K562 (cell line): Measurements from ENCODE around the gene ZNF506. TPM values are rescaled to one million over a fixed set of nuclear protein-coding genes. Genes with fewer than 3 reads are reported as not detected.

Experiments
- ATAC-seq: fragments of 200-7000 bp; cut with Tn5 transposase; 3 replicates; pipeline ENCODE4 v1.9.1; 2020; ENCODE audit warnings: moderate library complexity
- BruUV-seq: library from RNA; stranded (reverse); fragments of 400-500 nt; replicated peaks from 2 replicates; lab custom pipeline; 2021; lab: Mats Ljungman, UMichigan
- CTCF ChIA-PET: fragments of 300-600 bp; formaldehyde crosslinking; extraction: SDS; loops from one replicate; lab custom pipeline; 2021; ENCODE audit warnings: low intra/inter-chr PET ratio; lab: Yijun Ruan, JAX
- POLR2A ChIA-PET: fragments of 300-600, 350-650 bp; sonication (Branson Sonifier 250); formaldehyde crosslinking; extraction: SDS; loops from one replicate; lab custom pipeline; 2021; ENCODE audit warnings: antibody characterized with exemption, inconsistent platforms; lab: Yijun Ruan, JAX
- DNase-seq, 4 experiments: peaks; one replicate each; pipeline versions ENCODE4 v3.0.0 to v3.0.0-alpha.2; 2011 to 2018; ENCODE audit warnings: low spot score in 3 of 4, mixed read lengths in 3 of 4; ENCODE audit errors: extremely low read depth in 1 of 4
- FAIRE-seq: peaks from 2 replicates; lab custom pipeline; 2011; peaks lifted over from hg19 to GRCh38; lab: Jason Lieb, UNC
- H2AFZ ChIP-seq: 2 replicates; pipeline ENCODE4 v1.6.0; 2011; ENCODE audit warnings: low read depth, low read length, control low read depth, inconsistent platforms
- H3K27ac ChIP-seq: fragments of 200-600 bp; 3 replicates; pipeline ENCODE4 v1.8.0; 2011; ENCODE audit warnings: low read depth, mild to moderate bottlenecking, control low read depth, inconsistent platforms, low read length, moderate library complexity, mixed read lengths; ENCODE audit errors: extremely low read depth
- H3K27me3 ChIP-seq, 2 experiments: fragments of 300-600 bp in 1 of 2; 2 replicates in 1 of 2; 3 replicates in 1 of 2; pipeline versions ENCODE4 v1.6.0 to v1.8.0; 2011; ENCODE audit warnings: inconsistent platforms in 2 of 2, low read length in 2 of 2, mild to moderate bottlenecking in 1 of 2, mixed read lengths in 1 of 2, moderate library complexity in 1 of 2; ENCODE audit not compliant: control insufficient read depth in 2 of 2, insufficient read depth in 2 of 2
- H3K36me3 ChIP-seq: fragments of 300-600 bp; 3 replicates; pipeline ENCODE4 v1.8.0; 2011; ENCODE audit warnings: mild to moderate bottlenecking, low read length, inconsistent platforms; ENCODE audit not compliant: control insufficient read depth, insufficient read depth
- H3K4me1 ChIP-seq, 2 experiments: fragments of 200-600 bp in 1 of 2; replicated peaks in 1 of 2; 2 replicates in 1 of 2; 3 replicates in 1 of 2; pipeline versions ENCODE4 v1.5.1 to v1.8.0; 2011; ENCODE audit warnings: inconsistent platforms in 2 of 2, low read length in 2 of 2, mild to moderate bottlenecking in 1 of 2, mixed read lengths in 1 of 2, moderate library complexity in 1 of 2; ENCODE audit not compliant: control insufficient read depth in 2 of 2, insufficient read depth in 2 of 2
- H3K4me2 ChIP-seq: 2 replicates; pipeline ENCODE4 v1.6.1; 2011; ENCODE audit warnings: low read length, control low read depth, inconsistent platforms, mixed read lengths; ENCODE audit not compliant: insufficient read depth
- H3K4me3 ChIP-seq: fragments of 200-600 bp; sonication (generic), shearing (Covaris generic); 2 replicates; pipeline ENCODE4 v1.5.1; 2016; ENCODE audit warnings: control low read depth, inconsistent platforms
- H3K79me2 ChIP-seq: fragments of 200-600 bp; 3 replicates; pipeline ENCODE4 v1.8.0; 2011; ENCODE audit warnings: low read length, inconsistent platforms; ENCODE audit not compliant: control insufficient read depth, insufficient read depth
- H3K9ac ChIP-seq, 2 experiments: 2 replicates each; pipeline versions ENCODE4 v1.6.0 to v1.6.1; 2011; ENCODE audit warnings: low read depth in 2 of 2, low read length in 2 of 2, control low read depth in 1 of 2, inconsistent platforms in 1 of 2, mild to moderate bottlenecking in 1 of 2, mixed read lengths in 1 of 2; ENCODE audit not compliant: insufficient read depth in 1 of 2
- H3K9me1 ChIP-seq: one replicate; pipeline ENCODE4 v1.6.0; 2011; ENCODE audit warnings: inconsistent platforms, mild to moderate bottlenecking, low read length, moderate library complexity; ENCODE audit not compliant: control insufficient read depth, insufficient read depth
- H3K9me3 ChIP-seq: replicated peaks from 2 replicates; pipeline ENCODE4 v1.5.1; 2011; ENCODE audit warnings: low read depth, low read length, inconsistent platforms; ENCODE audit not compliant: control insufficient read depth, insufficient read depth
- H4K20me1 ChIP-seq: replicated peaks from 2 replicates; pipeline ENCODE4 v1.6.1; 2011; ENCODE audit warnings: low read length, inconsistent platforms, mixed read lengths; ENCODE audit not compliant: control insufficient read depth, insufficient read depth
- BACH1 ChIP-seq: fragments of 200-800 bp; sonication (Bioruptor generic); IDR thresholded peaks from 2 replicates; pipeline ENCODE4 v1.6.1; 2016; ENCODE audit warnings: missing genetic modification characterization, missing compliant biosample characterization
- CBX3 ChIP-seq, 2 experiments: IDR thresholded peaks; 1 replicate in 1 of 2; 2 replicates in 1 of 2; pipeline ENCODE4 v1.6.1; 2012; ENCODE audit warnings: inconsistent platforms in 2 of 2, low read length in 2 of 2, borderline replicate concordance in 1 of 2, control low read depth in 1 of 2
- ZC3H11A ChIP-seq: IDR thresholded peaks from 2 replicates; pipeline ENCODE4 v1.6.1; 2012; ENCODE audit warnings: low read depth, low read length, improper control_type of control experiment
- ZNF436 ChIP-seq: fragments of 250-450, 450-650 bp; sonication (Bioruptor Pico); formaldehyde crosslinking; IDR thresholded peaks from 2 replicates; pipeline ENCODE4 v1.7.0; 2020; ENCODE audit warnings: mild to moderate bottlenecking
- WGBS: fragments of 100-300 bp; shearing (Covaris generic); methylation state at CpG from one replicate; pipeline ENCODE4 v1.1.6; 2016; ENCODE audit warnings: low coverage, mixed read lengths; ENCODE audit not compliant: insufficient coverage; ENCODE audit errors: missing lambda C conversion rate; 5-methylcytosine and 5-hydroxymethylcytosine counted together
- in situ Hi-C: fragments of 300-500 bp; cut with MboI; formaldehyde crosslinking; loops from 4 replicates; pipeline ENCODE4 v1.15.0; 2018; ENCODE audit warnings: inconsistent platforms, mixed read lengths
- intact Hi-C: fragments of 100-400 bp; cut with micrococcal nuclease; formaldehyde crosslinking; loops from 2 replicates; pipeline ENCODE4 v1.14.2; 2022
- polyA plus RNA-seq, 8 experiments: library from polyadenylated mRNA; depleted of rRNA in 4 of 8; stranded (reverse) in 5 of 8; unstranded in 3 of 8; fragments of >200 nt; fragmentation: Nextera tagmentation in 2 of 8; fragmentation: Illumina TruSeq in 1 of 8; extraction: Ambion mirVana in 2 of 8; extraction: Trizol in 1 of 8; gene quantifications; 2 replicates each; pipeline versions ENCODE4 v1.2.1 to v1.2.3, GENCODE V29; 2011 to 2014; ENCODE audit warnings: inconsistent platforms in 1 of 8, missing spikeins in 1 of 8
- total RNA-seq, 7 experiments: library from RNA; depleted of rRNA in 6 of 7; stranded (reverse); fragments of >200 nt in 6 of 7; fragmentation: Illumina TruSeq in 2 of 7; extraction: Trizol in 2 of 7; gene quantifications; 2 replicates each; pipeline versions ENCODE4 v1.2.1 to v1.2.3, GENCODE V29; 2011 to 2021; ENCODE audit warnings: low replicate concordance in 1 of 7
- TF ChIP-seq, protein P1 (sequence below): fragments of 250-450 bp; sonication (Bioruptor Pico); IDR thresholded peaks from 2 replicates; pipeline ENCODE4 v1.8.0; 2022; ENCODE audit warnings: inconsistent platforms

ZNF506 gene
- total and polyA plus RNA-seq, 9 of the 15 experiments (the other 6 are each of a cell fraction or from before 2014, with no cell fraction given), result 0.03 to 0.44 (median 0.14) TPM; not detected in 2

DNA sequence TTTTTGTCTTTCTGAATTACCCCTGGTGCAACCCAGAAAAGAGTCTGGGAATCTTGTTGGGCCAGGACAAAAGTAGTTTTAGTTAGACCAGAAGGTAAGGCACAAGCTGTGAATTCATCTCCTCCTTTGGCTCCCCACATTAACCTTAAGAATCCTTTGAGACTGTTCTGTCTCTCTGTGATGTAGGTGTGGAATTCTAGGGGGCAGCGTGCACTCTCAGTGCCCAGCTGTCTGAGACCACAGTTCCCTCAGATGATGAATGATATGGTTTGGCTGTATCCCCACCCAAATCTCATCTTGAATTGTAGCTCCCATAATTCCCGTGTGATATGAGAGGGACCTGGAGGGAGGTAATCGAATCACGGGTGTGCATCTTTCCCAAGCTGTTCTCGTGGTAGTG, 43.9 kb downstream of the ZNF506 start:
- peaks cover 15% of the 10 kb centered on the region for H3K79me2 ChIP-seq
- H3K4me2 ChIP-seq, result peak overlapping the region; percentile 98
- CTCF ChIA-PET, result no interaction called here

More for the DNA sequence above, 43.9 kb downstream of the ZNF506 start:
- Histone ChIP-seq H3K27ac (no peak overlapping the region), H3K9me1 (no peaks in the 10 kb centered on the region), H3K36me3 (no peaks in the 10 kb centered on the region), H3K4me1 (no peaks in the 10 kb centered on the region; a peak in 1 of 5 replicates), H4K20me1 (no peaks in the 10 kb centered on the region), H2AFZ (0 out of 2 replicates have a peak overlapping the region, but pooled peaks have one; percentile 97), H3K9me3 (no peaks in the 10 kb centered on the region), H3K9ac (no peak overlapping the region), H3K27me3 (no peaks in the 10 kb centered on the region), H3K4me3 (peak overlapping the region; percentile 63; the same call in 1 of the 2 replicates)
- 69% methylated on average over 5 of the region's 5 CpGs for WGBS
- FAIRE-seq (no peak), ATAC-seq (no peak), DNase-seq (no peak)
- no TSS peak for BruUV-seq
- in situ Hi-C loops, result no loop called here
- intact Hi-C loops, result no loop called here
- POLR2A ChIA-PET, result interaction anchor here (0.7 to 1.3 kb wide), 3 partner anchors 15 to 808 kb away, joined by 4 to 5 read pairs (median 4); partner anchors contain the start of gene ZNF253
- TF ChIP-seq ZC3H11A (no peak), ZNF436 (CRISPR knock-in tag) (no peak), CBX3 (IDR thresholded peaks at IDR 0.05; ENCODE audit: borderline replicate concordance in 1 of 2, low read length in 2 of 2) (no peak), BACH1 (tag) (no peak)
- TF ChIP-seq, protein P1, sequence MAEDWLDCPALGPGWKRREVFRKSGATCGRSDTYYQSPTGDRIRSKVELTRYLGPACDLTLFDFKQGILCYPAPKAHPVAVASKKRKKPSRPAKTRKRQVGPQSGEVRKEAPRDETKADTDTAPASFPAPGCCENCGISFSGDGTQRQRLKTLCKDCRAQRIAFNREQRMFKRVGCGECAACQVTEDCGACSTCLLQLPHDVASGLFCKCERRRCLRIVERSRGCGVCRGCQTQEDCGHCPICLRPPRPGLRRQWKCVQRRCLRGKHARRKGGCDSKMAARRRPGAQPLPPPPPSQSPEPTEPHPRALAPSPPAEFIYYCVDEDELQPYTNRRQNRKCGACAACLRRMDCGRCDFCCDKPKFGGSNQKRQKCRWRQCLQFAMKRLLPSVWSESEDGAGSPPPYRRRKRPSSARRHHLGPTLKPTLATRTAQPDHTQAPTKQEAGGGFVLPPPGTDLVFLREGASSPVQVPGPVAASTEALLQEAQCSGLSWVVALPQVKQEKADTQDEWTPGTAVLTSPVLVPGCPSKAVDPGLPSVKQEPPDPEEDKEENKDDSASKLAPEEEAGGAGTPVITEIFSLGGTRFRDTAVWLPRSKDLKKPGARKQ (CRISPR knock-in tag), result no peak
